ENCODE results near the gene SERF2. TPM values are rescaled to one million over a fixed set of nuclear protein-coding genes. Genes with fewer than 3 reads are reported as not detected.

The SERF2 gene
- total and polyA plus RNA-seq, 10 of the 15 experiments (the other 5 are each of a cell fraction or from before 2014, with no cell fraction given), result 464 to 4,159 (median 1,014) TPM

DNA sequence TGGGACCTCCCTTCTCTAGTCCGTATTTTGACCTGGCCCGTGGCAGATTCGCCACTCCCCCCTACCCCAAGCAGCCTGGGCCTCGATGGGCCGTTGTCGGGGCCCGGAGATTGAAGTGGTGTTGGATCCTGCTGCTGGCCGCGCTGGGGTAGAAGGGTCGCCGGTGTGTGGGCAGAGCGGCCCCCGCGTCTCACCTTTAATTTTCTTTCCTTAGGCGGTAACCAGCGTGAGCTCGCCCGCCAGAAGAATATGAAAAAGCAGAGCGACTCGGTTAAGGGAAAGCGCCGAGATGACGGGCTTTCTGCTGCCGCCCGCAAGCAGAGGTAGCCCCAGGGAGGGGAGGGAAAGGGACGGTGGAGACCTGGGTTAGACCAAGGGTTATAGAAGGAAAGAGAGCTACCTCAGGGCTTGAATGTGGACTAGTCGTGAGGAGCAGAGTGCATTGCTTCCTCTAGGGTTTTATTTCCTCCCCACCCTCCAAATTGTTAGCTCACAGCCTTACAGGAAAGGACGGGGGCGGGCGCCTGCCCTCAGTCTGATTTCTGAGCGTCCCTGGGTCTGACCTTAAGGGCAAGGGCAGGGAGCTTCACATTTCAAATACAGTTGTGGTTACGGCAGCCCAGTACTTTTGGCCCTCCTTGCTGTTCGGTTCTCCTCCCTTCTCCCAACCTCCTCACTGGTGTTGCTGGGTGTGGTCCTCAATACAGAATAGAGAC is 799 bp downstream of the SERF2 start:
- RAD21 ChIA-PET (ENCODE audit: unreplicated experiment), result interaction anchor here (0.6 to 1.7 kb wide), 6 partner anchors 16 to 53 kb away, joined by 3 to 9 read pairs (median 6); partner anchors contain the start of genes ELL3 and MFAP1
- SMC1A ChIA-PET (ENCODE audit: uncharacterized antibody, unreplicated experiment), result interaction anchor here (1.1 to 9.4 kb wide), 8 partner anchors 11 to 40 kb away, joined by 3 to 129 read pairs (median 4); partner anchors contain the start of genes ELL3 and MFAP1
- in situ Hi-C loops (cut with MboI), result loop anchor here (10.0 to 25.0 kb wide), 2 partner anchors 932 to 1531 kb away; partner anchors contain the start of genes GANC and TMEM87A
- CTCF ChIA-PET, result interaction anchor here (0.6 to 1.5 kb wide), 4 partner anchors 17 to 40 kb away, joined by 3 to 5 read pairs (median 4); partner anchors contain the start of gene ELL3
- Histone ChIP-seq H3K4me1 (ENCODE audit: control insufficient read depth, insufficient read depth, low read length) (peaks cover 32% of the 10 kb centered on the region), H3K27me3 (replicated peaks in 1 of 2; ENCODE audit: control insufficient read depth in 2 of 2, insufficient read depth in 2 of 2, low read length in 1 of 2) (no peaks in the 10 kb centered on the region), H2AFZ (ENCODE audit: control insufficient read depth, low read depth, low read length) (no peak overlapping the region; the same call in 1 of the 2 replicates), H3K4me2 (ENCODE audit: control insufficient read depth, insufficient read depth) (peak overlapping the region; percentile 99), H3K79me2 (ENCODE audit: control insufficient read depth, insufficient read depth, low read length) (peaks cover 34% of the 10 kb centered on the region), H3K9ac (ENCODE audit: control insufficient read depth, insufficient read depth, low read length) (peak overlapping the region; percentile 100), H3K27ac (ENCODE audit: control insufficient read depth, insufficient read depth) (peak overlapping the region; percentile 99), H4K20me1 (ENCODE audit: control insufficient read depth, insufficient read depth) (no peaks in the 10 kb centered on the region; the same call in none of the 2 replicates), H3K4me3 (peak overlapping the region; percentile 96), H3K36me3 (ENCODE audit: control insufficient read depth in 2 of 2, insufficient read depth in 2 of 2, low read length in 1 of 2) (peaks cover 5 to 30% of the 10 kb centered on the region in 2 experiments), H3K9me3 (replicated peaks; ENCODE audit: control insufficient read depth, insufficient read depth, low read length) (no peaks in the 10 kb centered on the region)
- POLR2A ChIA-PET, result interaction anchor here (0.6 to 6.5 kb wide), 12 partner anchors 6 to 745 kb away, joined by 3 to 59 read pairs (median 4); partner anchors contain the start of genes ELL3, HYPK, MFAP1 and SERINC4
- under 1% methylated on average over 31 of the region's 33 CpGs for WGBS (ENCODE audit: insufficient coverage, insufficient replicate concordance, low lambda C conversion rate, missing lambda C conversion rate)
- intact Hi-C loops (cut with micrococcal nuclease; ENCODE audit: unreplicated experiment), result loop anchor here (1.0 to 5.0 kb wide), 2 partner anchors 7 to 34 kb away; partner anchors contain the start of genes HYPK, SERINC4 and WDR76
- DNase-seq (ENCODE audit: low read depth, low spot score) (no peak), ATAC-seq (peak; percentile 0; the same call in 2 of the 3 replicates), FAIRE-seq (no peak)
- BruUV-seq (replicated peaks), result no TSS peak
- TF ChIP-seq EP300 (IDR thresholded peaks at IDR 0.05; ENCODE audit: borderline replicate concordance in 1 of 2, control insufficient read depth in 1 of 2, low read depth in 2 of 2, low read length in 2 of 2) (no peak), SMARCA5 (IDR thresholded peaks at IDR 0.05) (no peak), HSF1 (IDR thresholded peaks at IDR 0.05; ENCODE audit: low read depth, low read length) (no peak), HDGF (IDR thresholded peaks at IDR 0.05) (no peak), POLR2A (IDR thresholded peaks at IDR 0.05; ENCODE audit: low read depth, low read length) (0 out of 2 replicates have a peak, but pooled peaks have one; percentile 6), SIN3A (IDR thresholded peaks at IDR 0.05; ENCODE audit: low read depth, low read length) (no peak), RAD51 (IDR thresholded peaks at IDR 0.05) (no peak), RUNX3 (IDR thresholded peaks at IDR 0.05; ENCODE audit: low read length) (0 out of 2 replicates have a peak, but pooled peaks have one; percentile 19), TAF1 (IDR thresholded peaks at IDR 0.05; ENCODE audit: borderline replicate concordance, low read depth, low read length) (0 out of 2 replicates have a peak, but pooled peaks have one; percentile 6), TBL1XR1 (IDR thresholded peaks at IDR 0.05; ENCODE audit: low read depth, low read length) (no peak), SUZ12 (IDR thresholded peaks at IDR 0.05; ENCODE audit: unreplicated experiment) (no peak), TARDBP (IDR thresholded peaks at IDR 0.05; ENCODE audit: borderline replicate concordance) (0 out of 2 replicates have a peak, but pooled peaks have one; percentile 12), KAT2A (conservative IDR thresholded peaks at IDR 0.05; ENCODE audit: control insufficient read depth, low read depth, low read length) (no peak), RBBP5 (conservative IDR thresholded peaks at IDR 0.05) (no peak), ZSCAN29 (IDR thresholded peaks at IDR 0.05) (no peak), SMAD5 (IDR thresholded peaks at IDR 0.05; ENCODE audit: low read depth) (no peak), ZZZ3 (IDR thresholded peaks at IDR 0.05; ENCODE audit: control insufficient read depth, insufficient read length, low read depth) (no peak), CBFB (IDR thresholded peaks at IDR 0.05; ENCODE audit: low read depth) (no peak), SIX5 (IDR thresholded peaks at IDR 0.05; ENCODE audit: low read depth, low read length, severe bottlenecking) (no peak), ZBED1 (IDR thresholded peaks at IDR 0.05; ENCODE audit: borderline replicate concordance) (no peak)
- TF ChIP-seq, protein P1, sequence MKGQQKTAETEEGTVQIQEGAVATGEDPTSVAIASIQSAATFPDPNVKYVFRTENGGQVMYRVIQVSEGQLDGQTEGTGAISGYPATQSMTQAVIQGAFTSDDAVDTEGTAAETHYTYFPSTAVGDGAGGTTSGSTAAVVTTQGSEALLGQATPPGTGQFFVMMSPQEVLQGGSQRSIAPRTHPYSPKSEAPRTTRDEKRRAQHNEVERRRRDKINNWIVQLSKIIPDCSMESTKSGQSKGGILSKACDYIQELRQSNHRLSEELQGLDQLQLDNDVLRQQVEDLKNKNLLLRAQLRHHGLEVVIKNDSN (IDR thresholded peaks at IDR 0.05; ENCODE audit: borderline replicate concordance, extremely low read length, insufficient read depth, low read depth, low read length), result no peak
